IPS-NIHi11 (cell line): Measurements from ENCODE around the gene BNIP2.
A peak's percentile ranks its signal among the peaks of the same experiment; 100 is the strongest.
"Not testable (repeated sequence)": the region's sequence is repeated elsewhere in the genome, so short reads cannot be mapped to it uniquely, and the experiment has no call there.

Experiments used
- DNase-seq: peaks from one replicate; pipeline ENCODE4 v3.0.0; 2012; ENCODE audit warnings: mixed read lengths, low spot score

The BNIP2 gene

DNA sequence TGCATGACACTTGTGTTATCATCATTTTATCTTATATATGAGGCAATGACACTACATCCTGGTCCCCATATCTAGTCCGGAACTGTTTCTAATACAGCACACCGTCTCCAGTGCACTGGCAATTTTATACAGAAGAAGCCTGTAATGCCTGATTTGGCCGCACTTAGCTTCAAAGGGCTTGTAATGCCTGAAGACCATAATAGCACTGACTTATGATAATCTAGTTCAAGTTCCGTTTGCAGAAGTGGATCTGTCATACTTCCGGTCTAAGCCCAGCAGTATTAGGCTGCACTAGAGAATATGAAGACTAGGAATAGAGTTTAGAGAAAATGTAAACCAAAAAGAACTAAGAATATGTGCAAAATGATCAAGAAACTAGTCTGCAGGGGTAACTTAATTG lies 1.3 kb downstream of the BNIP2 start:
- no peak for DNase-seq

DNA sequence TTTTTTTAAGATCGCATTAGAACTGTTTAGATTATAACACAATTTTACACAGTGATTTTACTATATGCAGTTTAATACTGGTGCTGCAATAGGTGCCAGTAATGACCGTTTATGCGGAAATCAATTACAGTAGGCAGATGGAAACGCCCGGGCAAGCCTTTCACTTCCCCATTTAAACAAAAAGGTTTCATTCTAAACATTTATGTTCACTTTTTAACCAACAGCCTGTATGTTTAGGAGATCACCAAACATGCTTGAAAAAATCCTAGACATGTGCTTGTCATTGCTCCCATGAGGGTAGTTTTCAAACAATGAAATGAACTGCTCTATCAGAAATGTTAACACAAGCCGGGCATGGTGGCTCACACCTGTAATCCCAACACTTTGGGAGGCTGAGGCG lies 2.7 kb downstream of the BNIP2 start:
- no peak for DNase-seq

DNA sequence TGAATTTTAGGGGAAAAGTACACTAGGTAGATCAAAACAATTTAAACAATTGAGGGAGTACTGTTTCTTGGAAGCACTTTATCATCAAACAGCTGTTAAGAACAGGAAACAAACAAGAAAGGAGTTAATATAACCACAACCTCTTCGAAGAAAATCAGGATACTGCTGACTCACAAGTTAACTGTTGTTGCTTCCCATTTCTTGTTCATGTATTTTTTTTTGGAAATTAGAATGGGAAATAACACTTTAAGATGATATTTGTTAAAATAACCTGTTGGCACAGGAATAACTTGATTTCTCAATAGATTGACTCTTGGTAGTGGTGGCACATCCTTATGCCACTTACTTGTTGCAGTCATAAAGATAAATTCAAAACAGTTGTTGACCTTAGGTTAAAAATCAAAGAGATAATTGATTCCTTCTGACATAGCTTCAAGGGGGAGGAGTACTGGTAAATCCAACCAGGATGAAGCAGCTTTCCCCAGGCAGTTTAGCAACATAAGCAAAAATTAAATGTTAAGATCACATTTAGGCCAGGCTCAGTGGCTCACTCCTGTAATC lies 3.3 kb downstream of the BNIP2 start:
- no peak for DNase-seq

DNA sequence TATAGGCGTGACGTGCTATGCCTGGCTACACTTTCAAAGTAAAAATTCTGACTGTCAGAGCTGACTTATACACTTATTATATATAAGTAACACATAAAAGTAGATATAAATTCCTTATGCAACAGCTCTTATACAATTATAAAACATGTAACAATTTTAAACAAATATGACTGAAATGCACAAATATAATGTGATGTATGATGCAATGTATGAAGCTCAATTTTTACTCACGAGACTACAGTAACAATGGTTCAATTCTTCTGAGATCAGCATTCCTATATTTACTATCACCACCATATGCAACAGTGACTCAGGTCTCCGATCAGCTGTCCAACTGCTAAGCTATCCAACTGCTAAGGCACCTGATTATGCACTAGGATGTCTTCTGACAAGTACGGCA lies 8.2 kb downstream of the BNIP2 start:
- DNase-seq = no peak

DNA sequence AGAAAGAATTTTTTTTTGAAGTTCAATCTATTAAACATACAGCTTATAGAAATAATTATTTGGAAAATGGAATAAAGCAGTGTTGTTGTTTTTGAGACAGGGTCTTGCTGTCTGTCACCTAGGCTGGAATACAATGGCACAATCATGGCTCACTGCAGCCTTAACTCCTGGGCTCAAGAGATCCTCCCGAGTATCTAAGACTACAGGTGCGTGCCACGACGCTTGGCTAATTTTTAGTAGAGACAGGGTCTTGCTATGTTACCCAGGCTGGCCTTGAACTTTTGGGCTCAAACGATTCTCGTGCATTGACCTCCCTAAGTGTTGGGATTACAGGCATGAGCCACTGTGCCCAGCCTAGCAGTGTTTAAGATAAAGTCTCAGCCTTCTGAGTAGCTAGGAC lies 8.8 kb downstream of the BNIP2 start:
- no peak for DNase-seq

DNA sequence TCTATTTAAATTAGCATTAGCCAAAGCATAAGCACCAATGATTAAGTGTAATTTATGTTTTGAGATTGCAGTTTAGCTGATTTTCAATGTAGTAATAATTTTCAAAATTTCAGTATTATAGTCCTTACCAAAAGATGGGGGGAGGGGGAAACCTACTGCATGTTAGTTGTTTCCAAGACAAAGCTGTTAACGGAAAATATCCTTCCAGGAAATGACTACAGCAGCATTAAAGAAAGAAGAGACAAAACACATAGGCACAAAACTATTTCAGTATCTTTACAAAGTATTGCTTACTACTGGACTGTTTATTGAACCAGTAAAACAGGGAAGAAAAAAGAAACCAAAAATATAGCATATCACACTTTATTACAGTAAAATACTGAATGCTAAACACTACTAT lies 10.5 kb downstream of the BNIP2 start:
- no peak for DNase-seq

DNA sequence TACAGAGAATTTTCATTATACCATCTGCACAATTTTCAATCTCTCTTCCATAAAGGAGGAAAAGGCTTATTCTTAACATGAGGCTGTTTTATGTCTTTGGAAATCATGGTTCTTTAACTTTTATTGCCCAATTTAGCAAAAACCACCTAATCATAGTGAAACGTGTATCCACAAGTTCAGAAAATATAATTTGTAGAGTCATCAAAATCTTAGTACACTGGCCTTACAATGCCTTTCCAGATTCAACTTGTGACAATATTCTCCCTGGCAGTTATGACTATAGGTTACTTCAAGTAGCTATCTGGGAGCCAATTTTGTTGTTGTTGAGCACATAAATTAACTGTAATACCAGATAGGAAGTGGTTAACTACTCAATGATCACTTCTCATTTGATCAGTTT lies 10.9 kb downstream of the BNIP2 start:
- no peak for DNase-seq

DNA sequence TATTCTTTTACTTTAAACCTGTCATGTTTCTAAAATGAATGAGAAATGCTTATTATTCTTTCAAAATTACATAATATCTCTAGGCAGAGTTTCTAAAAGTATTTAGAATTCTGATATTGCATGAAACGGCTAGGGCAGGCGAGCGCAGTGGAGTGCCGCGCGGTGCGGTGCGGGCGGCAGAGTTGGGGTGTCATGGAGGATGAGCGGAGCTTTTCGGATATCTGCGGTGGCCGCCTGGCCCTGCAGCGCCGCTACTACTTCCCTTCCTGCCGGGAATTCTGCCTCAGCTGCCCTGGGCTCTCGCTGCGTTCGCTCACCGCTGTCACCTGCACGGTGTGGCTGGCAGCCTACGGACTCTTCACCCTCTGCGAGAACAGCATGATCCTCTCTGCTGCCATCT lies 12.6 kb downstream of the BNIP2 start:
- DNase-seq = no peak

DNA sequence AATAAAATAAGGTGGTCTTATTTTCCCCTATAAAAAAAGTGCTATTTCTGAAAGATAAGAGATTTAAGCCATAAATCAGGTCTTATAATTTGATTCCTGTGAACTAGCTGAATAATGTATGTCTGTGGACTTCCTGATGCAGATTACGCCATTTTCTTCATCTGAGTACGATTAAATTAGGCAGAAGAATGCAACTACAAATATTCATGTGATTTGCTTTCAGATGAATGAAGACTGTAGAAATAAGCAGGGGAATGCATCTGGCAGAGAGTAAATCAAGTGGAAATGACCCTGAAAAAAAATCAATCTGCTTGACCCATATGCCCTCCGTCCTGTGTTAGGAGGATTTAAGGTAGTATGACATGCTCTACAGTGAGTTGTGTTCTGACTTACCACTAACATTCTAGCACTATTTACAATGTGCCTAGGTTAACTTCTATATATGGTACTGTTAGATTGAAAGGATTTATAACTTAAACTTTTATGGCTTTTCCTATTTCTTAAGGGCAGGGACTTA lies 14.7 kb downstream of the BNIP2 start:
- no peak for DNase-seq

DNA sequence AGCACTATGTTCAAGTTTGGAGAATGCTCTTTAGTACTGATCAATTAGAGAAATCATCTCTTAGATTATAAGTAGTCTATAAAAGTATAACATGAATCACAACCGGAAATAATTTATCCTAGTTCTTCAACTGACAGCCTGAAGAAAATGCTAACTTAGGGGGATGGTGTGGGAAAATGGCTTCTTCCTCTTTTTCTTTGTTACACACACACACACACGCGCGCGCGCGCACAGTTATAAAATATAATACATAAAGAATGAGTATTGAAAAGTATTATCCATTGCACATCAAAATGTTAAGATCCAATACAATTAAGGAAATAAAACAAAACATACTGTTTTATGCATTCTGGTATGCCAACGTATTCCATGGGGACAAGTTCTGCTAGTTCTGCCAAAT lies 20.6 kb downstream of the BNIP2 start:
- DNase-seq = no peak

DNA sequence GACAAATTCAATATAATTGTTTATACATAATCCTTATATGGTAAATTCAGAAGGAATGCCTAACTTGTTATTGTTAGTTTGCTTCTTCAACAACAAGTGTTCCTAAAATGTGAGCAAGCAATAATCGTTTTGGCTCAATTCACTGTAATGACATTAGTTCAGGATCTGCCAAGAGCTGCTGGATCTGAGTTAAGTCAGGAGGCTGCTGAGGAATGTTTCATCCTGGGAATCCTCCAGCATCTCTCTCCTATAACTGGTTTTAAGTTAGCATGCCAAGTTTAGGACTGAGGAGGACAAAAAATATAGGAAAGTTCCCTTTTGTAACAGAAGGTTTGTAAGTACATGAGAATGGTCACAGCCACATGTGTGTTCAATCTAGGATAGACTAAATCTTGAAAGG lies 26.9 kb downstream of the BNIP2 start:
- no peak for DNase-seq

DNA sequence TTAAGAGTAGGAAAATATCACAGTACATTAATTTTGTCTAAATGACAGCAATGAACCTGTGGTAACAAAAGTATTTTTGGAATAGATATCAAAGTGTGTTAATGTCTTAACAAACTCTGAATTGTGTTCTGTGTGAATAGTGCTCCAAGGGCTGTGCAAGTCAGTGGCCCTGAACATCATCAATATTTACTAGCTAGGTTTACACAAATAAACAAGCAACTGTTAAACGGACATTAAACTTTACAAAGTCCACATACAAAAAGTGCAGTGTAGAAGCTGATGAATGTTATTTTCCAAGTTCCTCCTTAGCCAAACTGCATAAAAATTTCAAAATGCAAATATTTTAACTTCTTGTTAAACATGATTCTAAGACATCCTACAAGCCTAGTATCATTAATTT lies 29.8 kb downstream of the BNIP2 start:
- no peak for DNase-seq

DNA sequence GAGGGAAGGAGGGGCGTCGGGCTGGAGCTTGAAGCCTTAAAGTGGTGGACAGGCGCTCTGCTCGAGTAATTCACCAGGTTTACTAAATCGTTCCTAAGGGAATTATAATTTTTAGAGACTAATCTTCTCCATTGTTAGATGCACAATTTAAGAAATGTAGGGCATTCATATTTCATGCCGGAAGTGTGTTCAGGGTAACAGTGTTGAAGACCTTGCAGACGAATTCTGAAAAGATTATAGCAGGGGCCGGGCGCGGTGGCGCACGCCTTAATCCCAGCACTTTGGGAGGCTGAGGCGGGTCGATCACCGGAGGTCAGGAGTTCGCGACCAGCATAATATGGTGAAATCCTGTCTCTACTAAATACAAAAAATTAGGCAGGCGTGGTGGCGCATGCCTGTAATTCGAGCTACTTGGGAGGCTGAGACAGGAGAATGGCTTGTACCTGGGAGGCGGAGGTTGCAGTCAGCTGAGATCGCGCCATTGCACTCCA lies 31.4 kb downstream of the BNIP2 start:
- DNase-seq = no peak

DNA sequence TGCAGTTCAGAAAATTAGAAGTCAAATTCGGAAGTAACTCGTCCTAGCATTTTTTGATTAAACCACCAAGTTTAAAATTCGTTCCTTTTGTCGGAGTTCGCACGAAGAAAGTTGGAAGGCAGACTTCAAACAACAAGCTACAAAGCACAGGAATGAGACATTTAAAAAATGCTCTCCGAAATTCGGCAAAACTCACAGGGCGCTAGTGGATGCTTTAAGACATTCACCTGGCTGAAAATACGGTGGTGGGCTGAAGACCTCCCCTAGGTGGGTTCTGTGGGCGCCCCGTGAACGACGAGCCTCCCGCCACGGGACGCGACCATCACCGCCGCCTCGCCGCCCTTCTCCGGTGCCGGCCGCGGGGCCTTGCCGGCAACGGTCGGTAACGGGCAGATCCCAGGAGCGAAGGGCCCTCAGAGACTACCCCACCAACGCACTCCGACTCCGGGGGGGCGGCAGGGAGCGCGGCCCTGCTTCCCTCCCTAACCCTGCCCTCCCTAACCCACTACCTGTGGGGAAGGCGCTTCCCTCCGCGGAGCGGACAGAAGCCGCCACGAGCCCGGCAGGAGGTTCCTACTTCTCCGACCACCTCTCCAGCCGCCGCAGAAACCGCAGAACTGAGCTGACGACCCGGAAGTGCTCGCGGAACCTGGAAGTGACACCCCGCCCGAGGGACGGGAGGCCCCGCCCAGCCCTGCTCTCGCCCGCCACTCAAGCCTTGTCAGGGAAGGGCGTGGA lies 32.1 kb downstream of the BNIP2 start, which contains the start of gene GTF2A2:
GTF2A2 (minus strand) TSS at position 619 of the 738 bp plus-strand sequence. CDS start 5,238 bp downstream, outside the sequence.
- DNase-seq = peak; percentile 98

DNA sequence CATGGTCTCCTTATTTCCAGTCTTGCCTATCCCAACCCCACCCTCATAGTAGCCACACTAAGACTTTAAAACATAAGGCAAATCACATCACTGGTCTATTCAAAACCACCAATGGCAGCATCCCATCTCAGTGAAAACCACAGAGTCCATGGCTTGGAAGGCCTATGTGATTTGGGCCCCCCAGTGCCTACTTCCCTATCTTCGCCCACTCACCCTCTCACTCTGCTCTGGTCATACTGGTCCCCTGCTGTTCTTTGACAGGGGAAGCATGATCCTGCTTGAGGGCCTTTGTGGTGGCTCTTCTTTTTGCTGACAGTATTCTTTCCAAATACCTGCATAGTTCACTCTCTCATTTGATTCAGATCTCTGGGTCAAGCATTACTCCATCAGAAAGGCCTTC lies 35.1 kb downstream of the BNIP2 start:
- no peak for DNase-seq

DNA sequence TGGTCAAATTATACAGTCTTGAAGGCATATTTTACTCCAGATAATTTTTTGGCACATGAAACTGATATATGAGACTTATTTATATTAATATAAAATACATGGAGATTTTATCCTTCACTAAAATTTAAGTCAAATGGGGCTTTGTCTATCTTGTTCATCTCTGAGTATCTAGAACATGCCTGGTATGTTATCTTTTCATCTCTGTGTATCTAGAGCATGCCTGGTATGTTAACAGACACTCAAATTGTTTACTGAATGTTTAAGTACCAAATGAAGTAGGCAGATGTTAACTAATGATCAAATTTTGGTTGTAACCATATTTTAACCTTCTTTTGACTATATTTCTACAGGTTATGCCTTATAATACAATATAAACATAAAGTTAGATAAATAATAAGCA lies 39.5 kb downstream of the BNIP2 start:
- no peak for DNase-seq

DNA sequence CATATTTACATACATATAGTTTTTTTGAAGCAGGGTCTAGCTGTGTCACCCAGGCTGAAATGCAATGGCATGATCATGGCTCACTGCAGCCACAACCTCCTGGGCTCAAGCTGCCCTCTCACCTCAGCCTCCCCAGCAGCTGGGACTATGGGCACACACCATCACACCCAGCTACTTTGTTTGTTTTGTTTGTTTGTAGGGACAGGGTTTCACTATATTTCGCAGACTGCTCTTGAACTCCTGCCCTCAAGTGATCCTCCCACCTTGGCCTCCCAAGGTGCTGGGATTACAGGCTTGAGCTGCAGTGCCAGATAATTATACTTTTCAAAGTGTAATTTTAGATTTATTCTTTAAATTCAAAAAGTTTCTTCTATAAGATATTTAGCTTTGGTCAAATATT lies 42.0 kb downstream of the BNIP2 start:
- DNase-seq = no peak

DNA sequence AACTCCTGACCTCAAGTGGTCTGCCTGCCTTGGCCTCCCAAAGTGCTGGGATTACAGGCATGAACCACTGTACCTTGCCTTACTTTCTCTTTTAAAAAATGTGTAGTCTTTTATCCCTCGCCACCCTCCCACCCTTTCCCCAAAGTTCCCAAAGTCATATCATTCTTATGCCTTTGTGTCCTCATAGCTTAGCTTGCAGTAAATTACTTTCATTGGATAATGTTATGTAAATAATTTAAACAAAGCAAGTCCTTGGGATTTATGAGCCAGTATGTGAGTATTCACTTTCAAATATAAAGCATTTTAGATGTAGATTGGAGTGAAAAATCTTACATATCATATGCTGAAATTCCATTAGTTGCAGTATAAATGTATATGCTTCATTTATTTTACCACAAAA lies 42.8 kb downstream of the BNIP2 start:
- DNase-seq = no peak

DNA sequence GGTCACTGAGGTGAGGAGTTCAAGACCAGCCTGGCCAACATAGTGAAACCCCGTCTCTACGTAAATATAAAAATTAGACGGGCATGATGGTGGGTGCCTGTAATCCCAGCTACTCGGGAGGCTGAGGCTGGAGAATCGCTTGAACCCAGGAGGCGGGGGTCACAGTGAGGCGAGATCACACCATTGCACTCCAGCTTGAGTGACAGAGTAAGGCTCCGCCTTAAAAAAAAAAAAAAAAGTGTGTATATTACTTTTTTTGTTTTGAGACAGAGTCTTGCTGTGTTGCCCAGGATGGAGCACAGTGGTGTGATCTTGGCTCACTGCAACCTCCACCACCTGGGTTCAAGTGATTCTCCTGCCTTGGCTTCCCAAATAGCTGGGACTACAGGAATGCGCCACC lies 43.3 kb downstream of the BNIP2 start:
- not testable (repeated sequence) for DNase-seq

DNA sequence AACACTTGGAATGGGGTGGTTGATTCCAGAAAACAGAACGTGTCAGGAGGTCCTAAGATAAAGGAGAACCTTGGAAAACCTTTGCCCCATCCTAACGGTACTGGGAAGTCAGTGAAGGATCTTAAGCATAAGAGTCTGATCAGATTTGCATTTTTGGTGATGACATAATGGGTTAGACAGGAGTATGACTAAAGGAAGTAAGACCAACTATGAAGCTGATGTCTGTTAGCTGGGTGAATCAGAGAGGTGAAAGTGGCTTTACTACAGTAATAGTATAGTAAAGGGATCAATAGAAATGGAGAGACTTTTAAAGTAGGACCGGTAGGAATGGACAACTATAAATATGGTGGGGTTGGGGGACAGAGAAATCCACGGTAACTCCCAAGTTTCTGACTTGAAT lies 44.4 kb downstream of the BNIP2 start:
- no peak for DNase-seq

DNA sequence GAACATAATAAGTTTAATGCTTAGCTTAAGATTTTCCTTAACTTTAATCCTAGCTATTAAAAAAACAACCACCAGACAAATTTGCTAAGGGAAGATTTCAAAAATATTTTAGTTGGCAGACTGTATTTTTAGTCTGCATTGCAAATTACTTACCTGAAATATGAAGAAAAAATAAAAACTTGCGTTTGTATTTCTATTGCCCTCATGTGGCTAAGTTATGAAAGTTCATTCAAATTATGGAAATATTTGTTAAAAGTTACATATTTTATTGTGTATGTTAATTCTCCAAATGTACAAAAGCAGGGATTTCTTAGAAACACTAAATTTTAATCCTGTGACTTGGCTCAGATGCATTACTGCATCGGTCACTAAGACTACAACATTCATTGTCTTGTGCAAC lies 46.8 kb downstream of the BNIP2 start:
- DNase-seq = no peak

DNA sequence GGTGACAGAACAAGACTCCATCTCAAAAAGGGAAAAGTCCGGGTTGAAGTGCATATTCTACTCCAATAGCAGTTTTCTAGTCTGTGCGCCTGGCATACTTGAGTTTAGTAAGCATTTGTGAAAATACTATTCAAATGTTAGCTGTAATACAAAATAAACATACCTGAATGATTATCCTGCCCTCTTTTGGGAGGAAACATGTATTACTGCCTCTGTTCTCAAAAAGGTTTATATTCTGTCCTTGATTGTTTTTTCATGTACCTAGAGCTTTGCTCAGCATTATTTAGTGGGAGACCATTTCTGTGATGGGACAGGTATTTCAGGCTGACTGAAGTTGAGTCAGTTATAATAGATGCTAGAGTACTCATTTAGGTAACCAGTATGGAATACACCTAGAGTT lies 51.6 kb downstream of the BNIP2 start:
- not testable (repeated sequence) for DNase-seq

DNA sequence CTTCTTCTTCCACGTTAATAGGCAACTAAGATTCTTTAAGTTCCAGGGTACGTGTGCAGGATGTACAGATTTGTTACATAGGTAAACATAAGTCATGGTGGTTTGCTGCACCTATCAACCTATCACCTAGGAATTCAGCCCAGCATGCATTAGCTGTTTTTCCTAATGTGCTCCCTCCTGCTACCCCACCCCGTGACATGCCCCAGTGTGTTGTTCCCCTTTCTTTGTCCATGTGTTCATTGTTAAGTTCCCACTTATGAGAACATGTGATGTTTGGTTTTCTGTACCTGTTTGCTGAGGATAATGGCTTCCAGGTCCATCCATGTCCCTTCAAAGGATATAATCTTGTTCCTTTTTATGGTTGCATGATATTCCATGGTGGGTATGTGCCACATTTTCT lies 52.9 kb downstream of the BNIP2 start:
- no peak for DNase-seq

DNA sequence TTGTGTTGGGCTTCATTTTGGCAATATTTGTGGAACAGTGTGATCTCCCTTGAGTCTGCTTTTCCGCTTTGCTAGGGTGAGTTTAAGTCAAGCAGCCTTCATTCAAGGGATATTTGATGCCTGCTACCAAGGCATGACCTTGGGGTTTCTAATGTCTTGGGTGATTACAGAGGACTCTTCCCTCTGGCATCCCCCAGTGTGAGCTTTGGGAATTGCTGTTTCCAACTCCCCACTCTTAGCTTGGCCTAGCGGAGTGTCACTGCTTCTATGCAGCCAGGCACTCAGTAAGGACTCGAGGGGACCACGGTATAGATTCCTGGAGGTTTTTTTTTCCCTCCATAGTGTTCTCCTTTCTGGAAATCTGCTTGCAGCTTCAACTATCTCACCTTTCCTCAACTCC lies 56.4 kb downstream of the BNIP2 start:
- peak; percentile 71 for DNase-seq
